GM10847 (cell line): ENCODE results near the gene PLXND1.

Source experiments
- POLR2A ChIP-seq: IDR thresholded peaks from 2 replicates; pipeline ENCODE4 v1.6.1; 2011; ENCODE audit not compliant: insufficient read length; ENCODE audit errors: extremely low read depth

The PLXND1 gene

GRCh38 chr3:129632056-129632455, 25.6 kb upstream of the PLXND1 start:
- no peak for TF ChIP-seq POLR2A

GRCh38 chr3:129629011-129629410, 22.5 kb upstream of the PLXND1 start:
- no peak for TF ChIP-seq POLR2A

- no peak for TF ChIP-seq POLR2A
These were observed 21.7 kb upstream of the PLXND1 start for GRCh38 chr3:129628169-129628522.

GRCh38 chr3:129627350-129628168, 21.1 kb upstream of the PLXND1 start:
- TF ChIP-seq POLR2A: no peak

GRCh38 chr3:129626744-129627349, 20.4 kb upstream of the PLXND1 start:
- peak; percentile 65 for TF ChIP-seq POLR2A

- no peak for TF ChIP-seq POLR2A
These were observed 18.8 kb upstream of the PLXND1 start for GRCh38 chr3:129625072-129625874.

GRCh38 chr3:129624347-129625071, 18.0 kb upstream of the PLXND1 start:
- no peak for TF ChIP-seq POLR2A

DNA sequence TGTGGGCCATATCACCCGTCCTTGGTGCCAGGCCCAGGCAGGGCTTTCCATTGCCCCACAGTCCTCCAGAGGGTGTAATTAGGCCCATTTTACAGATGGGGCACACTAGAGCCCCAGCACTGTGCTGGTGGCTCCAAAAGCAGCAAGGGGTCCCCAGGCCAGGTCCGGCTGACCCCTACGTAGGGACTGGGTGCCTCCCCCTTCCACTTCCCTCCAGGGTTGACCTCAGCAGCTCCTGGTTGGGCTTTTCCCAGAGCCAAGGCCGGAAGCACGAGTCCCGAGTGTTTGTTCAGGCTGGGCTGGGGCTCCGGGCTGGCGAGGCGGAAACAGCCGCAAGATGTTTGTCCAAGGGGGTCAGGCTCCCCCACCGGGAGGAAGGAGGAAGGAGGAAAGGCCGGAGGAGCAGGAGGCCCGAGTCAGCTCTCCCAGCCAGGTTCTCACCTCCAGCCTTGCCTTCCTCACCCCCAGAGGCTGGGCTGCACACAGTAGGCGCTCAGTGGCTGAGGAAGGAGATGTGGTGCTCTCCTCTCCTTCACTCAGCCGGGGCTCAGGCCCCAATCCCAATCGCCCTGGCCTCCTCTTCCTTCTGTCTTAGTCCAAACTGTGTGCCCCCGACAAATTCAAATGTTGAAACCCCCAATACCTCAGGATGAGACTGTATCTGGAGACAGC, 17.1 kb upstream of the PLXND1 start:
- TF ChIP-seq POLR2A: no peak

DNA sequence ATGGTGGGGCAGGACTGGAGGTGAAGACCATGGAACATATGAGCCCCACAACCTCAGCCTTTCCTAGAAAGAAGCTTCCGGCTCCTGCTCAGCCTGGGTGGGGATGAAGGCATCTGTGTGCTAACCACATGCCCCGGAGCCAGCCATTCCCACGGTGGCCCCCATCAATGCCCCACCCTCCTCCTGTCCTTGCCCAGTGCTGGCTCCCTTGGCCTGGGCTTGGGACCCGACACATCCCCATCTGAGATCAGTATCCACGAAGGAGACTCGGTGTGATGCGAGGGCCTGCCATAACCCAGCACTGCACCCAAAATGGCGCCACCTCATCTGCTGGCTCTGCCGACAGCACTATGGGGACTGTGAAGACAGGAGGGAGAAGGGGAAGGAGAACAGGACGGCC, 16.5 kb upstream of the PLXND1 start:
- no peak for TF ChIP-seq POLR2A

DNA sequence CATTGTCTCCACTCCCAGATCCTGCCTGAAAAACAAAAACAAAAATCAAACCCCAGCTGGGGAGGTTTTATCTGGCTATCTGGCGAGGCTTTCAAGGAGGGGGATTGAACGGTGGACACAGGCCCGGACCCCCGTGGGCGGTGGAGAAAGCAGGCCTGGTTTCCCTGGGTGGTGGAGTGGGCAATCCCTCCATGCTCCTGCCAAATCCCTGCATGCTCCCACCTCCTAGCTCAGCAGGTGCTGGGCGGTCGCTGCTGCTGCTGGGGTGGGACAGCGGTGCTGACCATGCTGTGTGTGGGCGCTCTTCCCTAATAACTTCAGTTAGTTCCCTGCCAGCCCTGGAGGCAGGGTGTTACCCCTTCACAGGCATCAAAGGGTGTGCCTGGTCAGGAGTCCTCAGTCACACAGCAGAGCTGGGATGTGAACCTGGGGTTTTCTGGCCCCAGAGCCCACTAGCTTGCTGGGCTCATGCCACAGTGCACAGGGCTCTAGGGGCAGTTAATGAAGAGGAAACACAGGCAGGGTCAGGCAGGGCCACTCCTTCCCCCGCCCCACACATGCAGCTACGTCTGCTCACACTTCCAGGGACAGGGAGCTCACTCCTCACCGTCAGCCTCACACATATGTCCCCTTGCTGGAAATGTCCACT, 15.9 kb upstream of the PLXND1 start:
- no peak for TF ChIP-seq POLR2A

- TF ChIP-seq POLR2A: no peak
These were observed 15.2 kb upstream of the PLXND1 start for GRCh38 chr3:129621626-129622225.

DNA sequence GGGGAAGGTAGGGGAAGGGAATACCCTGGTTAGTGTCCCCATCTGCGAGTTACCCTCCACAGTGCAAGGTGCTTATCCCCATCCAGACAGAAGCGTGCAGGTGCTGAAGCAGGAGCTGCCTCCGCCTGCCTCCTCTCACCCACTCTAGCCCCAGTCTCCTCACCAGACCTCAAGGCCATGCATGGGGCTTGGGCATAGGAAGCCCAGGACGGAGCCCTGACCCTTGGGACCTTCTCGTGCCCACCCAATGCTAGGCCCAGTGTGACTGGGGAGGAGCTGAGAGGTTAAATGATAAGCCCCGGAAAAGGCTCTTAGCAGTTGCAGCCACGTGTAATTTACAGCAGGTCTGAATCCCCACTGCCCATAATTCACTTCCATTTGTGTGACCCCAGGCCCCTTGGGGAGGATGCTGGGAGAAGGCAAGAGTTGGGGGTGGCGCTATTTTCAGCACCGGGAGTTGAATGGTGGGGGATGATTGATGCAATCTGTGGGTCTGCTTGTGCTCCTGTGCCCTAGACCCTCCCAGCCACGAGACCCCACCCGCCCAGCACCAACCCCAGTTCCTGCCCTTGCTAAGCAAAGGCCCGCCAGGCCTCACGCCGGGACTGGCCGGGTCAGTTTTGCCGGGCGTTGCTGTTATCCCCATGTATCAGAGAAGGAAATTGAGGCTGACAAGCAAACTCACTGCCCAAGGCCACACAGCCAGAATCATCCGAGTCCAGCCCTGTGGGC, 14.5 kb upstream of the PLXND1 start:
- no peak for TF ChIP-seq POLR2A

- TF ChIP-seq POLR2A: no peak
These were observed 13.3 kb upstream of the PLXND1 start for GRCh38 chr3:129619726-129620162.
